NCI-H446 treated with DMSO at 0.1 percent for 48 hours (cell line): ENCODE data around the gene SEMA3G.

ENCODE experiments used
- DNase-seq: peaks from one replicate; lab custom pipeline; 2025; lab: John Stamatoyannopoulos, UW

The SEMA3G gene

DNA sequence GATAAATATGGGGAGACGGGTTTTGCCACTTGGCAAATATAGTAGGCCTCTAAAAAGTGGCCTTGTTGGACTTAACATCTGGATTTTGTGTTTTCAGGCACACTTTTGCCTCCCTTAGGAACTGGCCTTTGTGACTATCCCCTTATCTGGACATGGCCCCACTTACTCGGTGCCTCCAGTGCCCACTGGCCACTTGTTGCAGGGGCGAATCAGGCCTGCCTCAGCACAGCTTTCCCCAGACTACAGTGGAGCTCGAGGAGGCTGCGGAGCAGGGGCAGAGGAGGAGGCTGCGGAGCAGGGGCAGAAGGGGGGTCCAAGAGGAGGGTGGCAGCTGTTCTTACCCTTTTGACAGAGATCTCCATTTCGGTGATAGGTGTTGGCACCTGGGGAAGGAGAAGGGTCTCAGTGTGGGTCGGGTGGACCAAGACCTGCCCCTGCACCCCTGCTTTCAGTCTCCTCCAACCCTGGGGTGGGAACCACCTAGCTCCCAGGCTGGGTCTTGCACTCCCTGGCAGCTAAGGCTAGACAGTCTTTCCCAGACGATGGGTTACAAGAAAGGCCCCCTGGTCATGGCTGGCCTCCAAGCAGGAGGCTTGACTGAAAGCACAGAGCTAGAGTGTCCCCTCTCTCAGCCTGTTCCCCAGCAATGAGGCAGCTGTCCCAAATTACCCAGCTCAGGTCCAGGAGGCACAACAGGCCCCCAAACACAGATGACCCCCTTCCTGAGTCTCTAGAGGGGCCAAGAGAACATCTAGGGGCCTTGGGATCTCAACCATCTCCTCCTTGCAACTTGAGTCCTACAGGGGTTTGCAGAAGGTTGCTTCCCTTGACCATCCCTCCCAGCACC is 6.1 kb downstream of the SEMA3G start:
- DNase-seq = no peak

DNA sequence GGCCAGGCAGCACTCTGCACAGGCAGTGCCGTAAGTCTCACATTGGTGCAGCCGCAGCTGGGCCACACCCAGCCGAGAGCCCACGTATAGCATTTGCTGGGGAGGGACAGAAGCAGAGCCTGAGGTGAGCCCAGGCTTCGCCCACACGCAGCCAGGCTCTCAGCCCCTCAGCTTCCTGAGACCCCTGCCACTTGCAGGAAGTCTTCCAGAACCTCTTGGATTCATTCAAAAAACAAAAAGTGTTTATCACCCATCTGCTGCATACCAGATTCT is 6.9 kb downstream of the SEMA3G start:
- DNase-seq = no peak

DNA sequence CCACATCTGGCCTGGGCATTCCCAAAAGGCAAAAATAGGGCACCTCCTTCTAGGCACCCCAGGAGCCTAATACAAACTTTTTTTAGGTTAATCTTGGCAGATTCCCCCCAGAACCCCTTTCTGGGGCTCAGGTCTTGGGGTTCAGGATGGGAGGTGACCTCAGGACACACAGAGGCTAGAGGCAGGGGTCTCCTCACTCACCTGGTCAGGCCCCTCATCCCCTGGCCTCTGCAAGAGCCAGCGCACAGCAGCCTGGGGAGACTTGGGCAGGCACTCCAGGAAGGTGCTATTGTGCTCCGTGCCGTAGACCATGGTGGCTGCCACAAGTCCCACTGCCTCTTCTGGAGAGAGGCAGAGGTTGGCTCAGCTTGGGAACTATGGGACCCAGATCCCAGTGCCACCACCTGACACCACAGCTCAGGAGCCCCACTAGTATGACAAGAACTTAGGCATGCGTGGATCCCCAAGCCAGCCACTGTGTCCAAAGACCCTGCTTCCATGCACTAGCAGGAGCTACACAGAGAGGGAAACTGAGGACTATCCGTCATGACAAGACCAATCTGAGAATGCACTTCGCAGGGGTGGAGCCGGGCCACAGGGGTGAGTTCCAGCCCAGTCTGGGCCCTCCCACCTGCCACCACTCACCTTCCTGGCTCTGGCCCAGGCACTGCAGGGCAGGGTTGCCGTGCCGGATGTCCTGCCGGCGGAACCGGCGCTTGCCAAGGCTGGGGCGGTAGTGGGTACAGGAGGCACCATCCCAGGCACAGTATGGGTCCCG is 7.4 kb downstream of the SEMA3G start:
- DNase-seq = no peak

DNA sequence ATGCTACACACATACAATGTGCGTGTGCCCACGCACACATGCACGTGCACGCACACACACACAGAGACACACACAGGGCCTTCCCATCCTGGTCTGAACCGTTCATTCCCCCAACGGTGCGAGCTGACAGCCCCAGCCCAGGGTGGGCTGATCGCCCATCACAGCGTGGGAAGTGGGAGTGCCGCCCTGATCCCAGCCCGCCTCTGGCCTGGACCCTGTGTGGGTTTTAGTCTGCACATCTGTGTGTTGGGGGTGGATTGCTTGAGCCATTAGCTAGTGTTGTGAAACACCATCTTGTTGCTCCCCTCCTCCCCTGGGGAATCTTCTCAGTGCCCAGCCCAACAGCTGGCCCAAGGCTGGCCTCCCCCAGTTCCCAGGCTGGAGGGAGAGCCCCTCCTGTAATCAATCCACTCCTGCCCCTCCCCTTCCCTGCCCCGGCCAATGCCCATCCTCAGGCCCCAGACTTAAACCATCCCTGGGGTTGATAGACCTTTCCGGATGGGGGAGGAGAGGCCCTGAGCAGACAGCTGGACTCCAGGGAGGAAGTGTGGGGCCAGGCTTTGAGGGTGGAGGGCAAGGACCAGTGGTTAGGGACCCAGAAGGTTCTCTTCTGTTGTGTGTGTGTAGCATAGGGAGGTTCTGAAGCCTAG is 8.3 kb downstream of the SEMA3G start:
- DNase-seq = no peak

DNA sequence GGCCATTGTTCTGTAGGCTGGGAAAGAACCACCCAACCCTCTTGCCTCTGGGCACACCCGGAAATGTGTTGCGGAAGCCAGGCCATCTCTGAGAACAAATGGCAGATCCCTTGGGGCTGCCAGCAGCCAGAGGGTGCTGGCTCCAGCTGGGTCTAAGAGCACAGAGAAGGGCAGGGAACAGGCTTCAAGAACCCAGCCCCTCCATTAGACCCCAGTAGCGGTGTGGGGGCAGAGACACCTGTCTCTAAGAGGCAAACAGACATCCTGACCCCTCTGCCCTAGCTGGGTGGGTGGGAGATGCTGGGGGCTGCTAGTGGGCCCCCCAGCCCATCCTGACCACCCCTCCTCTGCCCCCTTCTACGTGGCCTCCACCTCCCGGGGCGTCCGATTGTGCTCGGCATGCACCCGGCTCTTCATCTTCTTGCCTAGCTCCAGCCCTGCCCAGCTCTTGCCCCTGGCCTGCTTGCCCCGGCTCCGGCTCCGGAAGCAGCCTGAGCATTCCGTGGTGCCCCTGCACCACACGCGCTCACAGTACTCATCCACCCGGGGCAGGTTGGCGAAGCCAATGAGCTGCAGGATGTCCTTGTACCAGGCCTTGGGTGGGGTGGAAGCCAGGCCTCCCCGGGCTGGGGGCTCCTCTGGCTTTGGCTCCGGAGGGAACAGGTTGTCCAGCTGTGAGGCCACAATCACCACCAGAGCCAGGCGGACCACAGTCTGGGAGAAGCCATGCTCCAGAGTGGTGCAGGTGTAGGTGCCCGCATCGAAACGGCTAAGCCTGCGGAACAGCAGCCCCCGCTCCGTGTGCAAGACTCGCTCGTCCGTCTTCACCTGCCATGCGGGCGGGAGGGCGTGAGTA is 9.4 kb downstream of the SEMA3G start:
- DNase-seq = no peak

DNA sequence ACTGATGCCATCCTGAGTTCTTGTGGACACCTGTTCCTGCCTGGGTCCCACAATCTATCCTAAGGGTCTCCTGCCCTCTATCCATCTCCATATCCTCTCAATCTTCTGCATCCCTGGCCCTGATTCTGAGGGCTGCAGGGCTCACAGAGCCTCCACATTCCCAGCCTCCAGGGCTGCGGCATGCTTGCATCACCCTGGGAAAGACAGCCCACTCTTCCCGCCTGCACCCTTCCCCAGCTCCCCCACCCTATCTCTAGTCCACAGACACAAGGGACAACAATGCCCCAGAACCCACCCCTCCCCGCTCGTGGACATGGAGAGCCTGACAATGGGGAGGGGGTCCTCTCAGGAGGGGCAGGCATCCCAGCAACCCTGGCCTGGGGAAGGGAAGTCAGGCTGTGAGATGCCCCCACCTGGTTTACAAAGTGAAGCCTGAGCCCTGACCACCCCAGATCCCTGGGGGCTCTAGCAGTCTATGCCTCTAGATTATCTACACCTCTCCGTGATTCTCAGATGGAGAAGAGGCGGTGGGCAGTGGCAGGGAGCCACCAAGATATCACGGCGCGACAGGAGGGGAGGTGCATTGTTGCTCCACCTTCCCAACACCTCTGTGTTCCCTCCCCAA is 10.3 kb downstream of the SEMA3G start:
- DNase-seq = no peak

DNA sequence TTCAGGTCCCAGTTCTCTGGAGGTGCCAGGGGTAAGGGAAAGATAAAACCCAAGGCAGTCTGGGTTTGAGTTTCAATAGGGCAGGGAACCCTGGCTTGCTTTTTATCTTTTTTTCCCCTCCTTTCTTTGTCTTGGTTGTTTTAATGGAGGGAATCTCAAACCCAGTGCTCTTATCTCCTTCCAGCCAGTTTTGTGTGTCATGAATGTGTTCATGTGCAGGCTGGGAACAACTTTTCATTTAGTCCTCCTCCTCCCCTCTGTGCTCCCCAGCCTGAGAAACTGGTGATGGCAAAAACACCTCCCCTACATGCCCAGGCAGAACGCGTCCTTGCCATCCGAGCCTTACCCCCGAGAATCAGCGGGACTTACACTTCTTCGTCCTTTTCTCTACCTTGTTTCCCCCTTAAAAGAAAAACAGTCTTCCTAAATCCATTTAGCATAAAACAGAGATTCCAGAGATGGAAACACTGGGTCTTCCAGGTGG is 10.9 kb downstream of the SEMA3G start:
- no peak for DNase-seq

DNA sequence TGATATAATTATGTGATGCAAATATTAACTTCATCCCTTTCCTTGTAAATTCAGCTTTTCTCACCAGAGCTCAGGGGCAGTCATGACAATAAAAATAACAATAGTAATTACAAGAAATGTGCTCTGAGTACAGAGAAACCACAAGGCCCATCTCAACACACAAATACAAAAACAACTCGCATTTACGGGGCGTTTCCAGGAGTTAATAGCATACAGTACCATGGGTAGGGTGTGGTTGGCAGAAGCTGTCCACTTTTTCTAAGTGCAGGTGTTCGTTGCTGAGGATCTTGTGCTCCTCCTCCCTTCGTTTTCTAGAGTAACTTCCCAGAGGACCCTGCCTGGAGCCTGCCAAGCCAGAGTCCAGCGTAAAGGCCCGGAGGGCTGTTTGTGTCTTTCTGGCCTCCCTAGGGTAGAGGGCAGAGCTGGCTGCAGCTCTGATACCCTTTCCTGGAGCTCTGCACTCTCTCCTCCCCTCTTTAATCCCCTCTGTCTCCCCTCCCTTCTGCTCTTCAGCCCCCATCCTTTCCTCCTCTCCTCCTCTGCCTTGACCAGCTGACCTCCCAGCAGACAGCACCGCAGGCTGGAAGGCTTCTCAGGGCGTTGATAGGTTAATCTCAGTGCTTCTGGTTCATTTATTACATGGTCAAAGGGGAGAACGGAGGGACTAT is 11.4 kb downstream of the SEMA3G start:
- DNase-seq = no peak

DNA sequence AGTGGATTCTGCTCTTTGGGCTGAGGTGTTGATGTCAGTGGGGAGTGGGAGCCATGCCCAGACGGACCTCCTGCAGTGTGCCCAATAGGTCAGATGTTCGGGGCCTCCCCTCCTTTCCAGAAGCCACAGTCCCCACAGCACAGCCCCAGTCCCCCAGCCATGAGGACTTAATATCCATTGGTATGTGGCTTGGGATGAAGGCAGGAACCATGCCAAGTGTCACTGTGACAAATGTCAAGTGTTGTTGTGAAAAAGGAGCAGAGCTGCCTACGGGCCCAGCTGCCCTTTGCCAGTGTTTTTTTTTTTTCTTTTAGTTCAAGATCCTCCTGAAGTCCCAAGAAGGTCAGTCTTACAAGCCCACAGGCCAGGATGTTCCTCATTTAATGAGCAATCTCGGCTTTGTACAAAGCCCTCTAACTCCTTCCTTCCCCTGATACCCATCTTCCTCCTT is 12.2 kb downstream of the SEMA3G start:
- DNase-seq = no peak

DNA sequence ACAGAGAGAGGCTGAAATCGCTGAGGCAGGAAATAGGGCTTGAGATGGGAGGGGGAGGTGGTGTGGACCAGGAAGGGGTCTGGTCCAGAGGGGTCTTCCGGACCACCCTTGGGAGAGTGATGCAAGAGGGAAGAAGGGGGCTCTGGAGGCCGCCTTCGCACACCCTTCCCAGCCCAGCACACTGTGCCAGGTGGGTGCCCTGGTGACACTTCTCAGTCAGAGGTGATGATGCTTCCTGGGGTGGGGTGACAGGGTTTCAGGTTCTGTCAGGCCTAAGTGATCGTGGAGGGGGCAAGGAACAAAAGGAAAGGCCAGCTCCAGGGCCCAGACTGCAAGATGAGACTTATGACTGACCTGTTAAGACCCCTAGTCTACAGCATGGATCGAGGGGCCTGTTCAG is 12.7 kb downstream of the SEMA3G start:
- DNase-seq = no peak

DNA sequence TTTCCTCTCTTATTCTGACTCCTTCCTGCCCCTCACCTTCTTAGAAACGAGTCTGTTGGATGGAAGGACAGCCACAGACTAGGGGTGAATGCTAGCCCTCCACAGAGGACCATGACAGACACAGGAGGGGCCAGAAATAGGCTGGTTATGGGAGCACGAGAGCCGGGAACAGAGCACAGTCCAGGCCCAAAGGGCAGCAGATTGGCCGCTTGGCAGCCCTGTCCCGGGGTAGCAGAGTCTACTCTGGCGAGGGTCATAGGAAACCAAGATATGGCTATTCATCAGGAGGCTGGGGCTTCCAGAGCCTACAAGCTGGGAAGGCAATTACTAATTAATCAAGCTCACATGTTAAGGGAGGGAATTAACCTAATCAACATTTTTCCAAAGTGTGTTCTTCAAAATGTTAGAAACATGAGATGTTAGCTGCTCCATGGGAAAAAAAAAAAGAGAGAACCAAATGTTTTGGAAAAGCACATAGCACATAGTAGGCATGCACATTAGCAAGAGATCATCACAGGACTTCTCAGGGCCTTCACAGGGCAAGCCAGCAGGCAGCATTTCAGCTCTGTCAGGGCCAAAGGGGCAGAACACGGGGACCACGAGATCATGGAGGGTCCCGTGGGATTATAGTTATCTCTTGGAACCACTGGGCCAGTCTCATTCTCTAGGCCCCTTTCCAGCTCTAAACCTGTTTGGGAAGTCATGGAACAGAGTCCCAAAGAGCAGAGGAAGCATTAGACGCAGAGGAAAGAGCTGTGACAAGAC is 13.3 kb downstream of the SEMA3G start:
- no peak for DNase-seq

DNA sequence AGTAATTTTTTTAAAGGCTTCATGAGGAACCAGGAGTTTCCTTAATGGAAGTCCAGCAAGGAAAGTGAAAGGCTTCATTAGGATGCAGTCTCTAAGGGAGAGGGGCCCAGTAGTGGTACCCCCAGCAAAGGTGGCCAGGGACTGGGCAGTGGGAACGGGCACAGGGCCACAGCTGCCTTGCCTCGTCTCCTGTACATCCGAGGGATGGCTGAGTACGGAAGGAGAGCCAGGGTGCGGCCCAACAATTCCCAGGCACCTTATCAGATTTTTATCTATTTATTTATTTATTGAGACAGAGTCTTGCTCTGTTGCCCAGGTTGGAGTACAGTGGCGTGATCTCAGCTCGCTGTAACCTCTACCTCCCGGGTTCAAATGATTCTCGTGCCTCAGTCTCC is 14.5 kb downstream of the SEMA3G start:
- DNase-seq = no peak

DNA sequence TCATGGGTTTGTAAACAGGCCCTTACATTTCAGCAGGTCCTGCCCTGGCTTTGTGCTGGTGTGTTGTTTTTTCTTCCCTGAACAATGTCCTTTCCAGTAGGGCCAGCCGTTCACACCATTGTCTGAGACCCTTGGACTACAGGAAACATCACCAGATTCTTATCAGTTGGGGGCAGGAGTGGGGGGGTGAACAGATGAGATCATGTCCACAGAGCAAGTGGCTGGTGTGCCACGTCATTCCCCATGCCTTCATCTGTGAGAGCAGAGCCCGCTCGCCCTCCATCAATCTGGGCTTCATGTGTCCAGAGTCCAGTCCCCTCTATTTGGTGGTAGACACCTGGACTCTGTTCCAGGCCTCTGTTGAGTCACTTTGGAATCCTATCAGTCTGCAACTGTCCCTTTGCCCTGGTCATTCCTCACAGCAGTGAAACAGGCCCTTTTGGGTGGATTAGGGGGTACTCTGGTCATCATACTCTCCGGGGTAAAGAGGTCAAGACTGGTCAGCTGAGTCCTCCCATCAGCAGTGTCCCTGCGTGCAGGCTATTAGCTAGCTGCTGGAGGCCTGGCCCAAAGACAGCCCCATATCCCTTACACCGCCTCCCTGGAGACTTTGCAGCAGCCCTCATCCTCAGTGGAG is 15.0 kb downstream of the SEMA3G start:
- no peak for DNase-seq

DNA sequence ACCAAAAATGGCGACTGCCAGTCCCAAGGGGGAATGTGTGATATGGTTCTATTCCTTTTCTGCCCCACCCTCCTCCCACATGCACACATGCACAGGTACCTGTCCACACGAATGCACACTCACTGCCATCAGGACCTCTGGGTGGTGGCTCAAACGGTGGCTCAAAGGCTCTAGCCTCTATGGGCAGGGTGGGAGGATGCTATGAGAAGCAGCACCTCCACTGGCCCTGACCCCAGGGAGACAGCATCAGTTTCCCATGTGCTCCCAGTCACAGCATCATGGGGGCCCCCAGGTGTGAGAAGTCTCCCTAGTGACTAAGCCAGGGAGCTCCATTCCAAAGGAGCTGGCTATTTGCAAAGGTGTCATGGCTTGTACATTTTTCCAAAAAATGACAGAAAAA is 15.9 kb downstream of the SEMA3G start:
- DNase-seq = no peak

DNA sequence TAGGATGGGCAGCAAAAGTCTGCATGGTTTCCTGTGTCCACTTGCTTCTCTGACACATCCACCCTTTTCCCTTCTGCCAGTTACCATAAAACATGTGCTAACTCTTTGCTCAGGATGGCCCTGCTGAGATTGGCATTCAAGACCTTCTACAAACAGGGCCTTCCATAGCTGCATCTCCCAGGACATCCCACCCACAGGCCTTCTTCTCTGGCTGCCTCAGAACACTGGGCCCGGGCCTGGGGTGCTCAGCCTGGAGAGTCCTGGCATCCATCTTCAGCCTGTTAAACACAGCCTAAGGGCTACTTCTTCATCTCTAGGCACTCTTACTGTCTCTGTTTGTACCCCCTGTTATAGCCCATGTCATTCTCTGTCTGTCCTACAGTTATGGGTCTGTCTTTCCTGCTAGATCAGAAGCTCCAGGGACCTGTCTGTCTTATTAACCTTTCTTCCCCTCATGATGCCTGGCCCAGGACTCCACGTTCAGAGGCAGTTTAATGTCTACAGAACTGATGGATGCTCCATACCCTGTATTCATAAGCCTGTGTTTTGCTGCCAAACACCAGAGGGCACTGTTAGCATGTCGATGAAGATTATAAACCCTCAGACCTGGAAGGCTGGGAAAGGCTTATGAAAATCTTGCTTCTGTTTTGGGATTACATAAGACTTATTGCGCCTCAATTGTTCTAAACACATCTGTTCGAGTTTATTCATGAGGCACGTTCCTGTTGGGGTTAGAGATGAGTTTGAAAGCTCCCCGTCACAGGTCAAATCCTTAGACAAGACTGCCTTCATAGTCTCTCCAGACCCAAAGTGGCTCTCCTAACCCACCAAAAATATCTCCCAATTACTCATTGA is 16.5 kb downstream of the SEMA3G start:
- DNase-seq = peak; percentile 5

DNA sequence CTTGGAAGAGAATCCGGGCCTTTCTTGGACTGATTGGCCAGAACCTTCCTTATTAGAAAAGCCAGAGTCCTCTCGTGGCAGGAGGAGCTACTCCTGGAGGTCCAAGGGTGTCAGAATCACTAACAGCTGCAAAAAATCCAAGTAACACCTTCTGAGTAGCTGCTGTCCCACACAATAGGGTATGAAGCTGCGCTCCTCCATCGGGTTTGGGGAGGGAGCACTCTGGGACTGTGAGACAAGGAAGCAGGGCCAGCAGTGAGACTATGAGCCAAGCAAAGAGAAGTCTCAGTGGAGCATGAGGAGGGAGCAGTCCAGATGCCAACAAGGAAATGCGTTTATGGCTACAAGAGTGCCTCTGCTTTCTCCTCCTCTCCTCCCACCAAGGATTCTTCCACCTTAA is 21.7 kb downstream of the SEMA3G start:
- DNase-seq = no peak

DNA sequence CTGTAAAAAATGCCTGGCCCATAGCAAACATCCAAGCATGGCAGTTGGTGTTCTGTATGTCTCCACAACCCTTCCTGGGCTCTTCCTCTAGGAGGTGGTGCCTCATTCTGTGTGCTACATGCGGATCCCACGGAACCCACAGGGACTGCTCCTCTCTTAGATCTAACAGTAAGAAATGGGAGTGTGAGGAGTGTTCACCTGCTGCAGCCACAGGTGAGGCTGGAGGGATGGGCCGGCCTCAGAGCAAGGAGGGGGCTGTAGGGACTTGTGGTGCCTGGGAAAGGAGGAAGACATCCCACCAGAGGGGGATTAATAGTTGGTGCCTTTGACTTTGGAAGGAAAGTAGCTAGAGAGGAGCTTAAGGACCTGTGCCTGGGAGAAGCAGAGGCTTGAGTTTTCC is 22.2 kb downstream of the SEMA3G start:
- DNase-seq = no peak

DNA sequence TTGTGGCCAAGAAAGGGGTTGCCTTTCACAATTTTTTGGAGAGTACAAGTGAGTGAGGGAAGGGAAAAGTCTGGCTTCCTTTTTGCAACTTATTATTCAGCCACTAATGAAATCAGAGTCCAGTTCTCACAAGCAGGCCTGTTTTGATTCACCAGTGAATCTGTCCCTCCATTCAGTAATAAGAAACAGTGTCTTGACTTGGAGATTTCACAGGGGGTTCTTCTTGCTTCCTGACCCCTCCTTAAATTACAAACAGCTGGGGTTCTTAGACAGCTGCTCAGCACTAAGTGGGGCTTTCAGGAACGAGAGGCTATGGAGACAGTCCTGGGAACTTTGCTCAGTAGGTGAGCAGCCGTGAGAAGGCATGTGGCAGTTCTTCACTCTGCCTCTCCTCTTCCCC is 24.5 kb downstream of the SEMA3G start:
- DNase-seq = no peak

DNA sequence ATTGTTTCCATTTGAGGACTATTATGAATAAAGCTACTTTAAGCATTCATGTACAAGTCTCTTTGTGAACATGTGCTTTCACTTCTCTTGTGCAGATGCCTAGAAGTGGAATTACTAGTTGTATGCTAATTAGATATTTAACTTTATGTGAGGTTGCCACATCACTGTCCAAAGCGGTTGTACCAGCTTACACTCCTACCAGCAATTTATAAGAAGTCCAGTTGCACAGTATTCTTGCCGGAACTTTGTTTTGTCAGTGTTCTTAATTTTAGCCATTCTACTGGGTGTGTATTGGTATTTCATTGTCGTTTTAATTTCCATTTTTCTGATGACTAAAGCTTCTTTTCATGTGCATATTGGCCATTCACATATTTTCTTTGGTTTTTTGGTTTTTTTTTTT is 29.1 kb downstream of the SEMA3G start:
- DNase-seq = no peak
